T1000 (cell line): Measurements from ENCODE around the gene EEA1.
A peak's percentile ranks its signal among the peaks of the same experiment; 100 is the strongest.
"Not testable (repeated sequence)": the region's sequence is repeated elsewhere in the genome, so short reads cannot be mapped to it uniquely, and the experiment has no call there.

ENCODE experiments used
- DNase-seq: peaks from one replicate; lab custom pipeline; 2025; ENCODE audit warnings: mixed read lengths; lab: John Stamatoyannopoulos, UW

The EEA1 gene

DNA sequence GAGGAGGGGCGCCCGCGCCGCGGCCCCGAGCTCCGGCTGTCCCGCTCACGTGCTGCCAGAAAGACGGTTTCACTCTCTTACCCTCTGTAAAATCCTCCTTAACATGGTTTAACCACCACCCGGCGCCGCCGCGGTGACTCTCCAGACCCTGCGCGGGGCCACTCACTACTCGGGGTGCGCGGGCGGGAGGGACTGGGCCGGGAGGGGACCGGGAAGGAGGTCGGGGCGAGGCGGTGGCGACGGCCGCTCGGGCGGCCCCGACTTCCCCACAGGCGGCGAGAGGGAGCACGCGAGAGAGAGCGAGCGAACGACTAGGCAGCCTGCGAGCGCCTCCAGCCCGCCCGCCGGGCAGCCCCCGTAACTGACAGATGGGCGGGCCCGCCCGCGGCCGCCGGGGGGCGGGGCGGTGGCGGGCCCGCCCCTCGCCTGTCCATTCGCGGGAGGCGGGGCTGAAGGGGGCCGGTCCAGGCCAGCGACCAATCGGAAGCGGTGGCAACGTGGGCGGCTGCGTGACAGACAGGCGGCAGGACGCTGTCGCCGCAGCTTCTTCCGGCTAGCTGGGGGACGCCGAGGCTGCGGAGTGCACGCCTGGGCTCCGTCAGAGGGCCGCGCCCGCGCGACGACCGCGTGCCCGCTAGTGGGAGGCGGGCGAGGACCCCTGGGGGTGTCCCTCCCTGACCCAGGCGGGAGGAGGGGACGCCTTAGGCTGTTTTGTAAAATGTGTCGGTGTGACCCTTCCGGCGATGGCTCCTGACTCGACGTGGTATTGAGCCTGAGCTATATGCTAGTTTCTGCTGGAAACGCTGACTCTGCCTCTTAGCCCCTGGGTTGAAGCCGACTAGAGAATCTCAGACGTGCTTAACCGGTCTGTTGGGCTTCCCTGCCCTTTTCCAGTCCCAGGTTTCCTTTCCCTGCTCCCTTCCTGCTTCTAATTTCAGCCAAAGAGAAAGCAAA lies at the start of gene EEA1:
Gene EEA1, minus strand, starts transcription at position 334 of the 954 bp plus-strand sequence. Its CDS starts 229 bp downstream, at position 105.
- DNase-seq = peak; percentile 92

GRCh38 chr12:92978607-92979006 lies 49.5 kb upstream of the EEA1 start:
- no peak for DNase-seq

- no peak for DNase-seq
Measured at GRCh38 chr12:92977326-92977725, 48.2 kb upstream of the EEA1 start.

DNA sequence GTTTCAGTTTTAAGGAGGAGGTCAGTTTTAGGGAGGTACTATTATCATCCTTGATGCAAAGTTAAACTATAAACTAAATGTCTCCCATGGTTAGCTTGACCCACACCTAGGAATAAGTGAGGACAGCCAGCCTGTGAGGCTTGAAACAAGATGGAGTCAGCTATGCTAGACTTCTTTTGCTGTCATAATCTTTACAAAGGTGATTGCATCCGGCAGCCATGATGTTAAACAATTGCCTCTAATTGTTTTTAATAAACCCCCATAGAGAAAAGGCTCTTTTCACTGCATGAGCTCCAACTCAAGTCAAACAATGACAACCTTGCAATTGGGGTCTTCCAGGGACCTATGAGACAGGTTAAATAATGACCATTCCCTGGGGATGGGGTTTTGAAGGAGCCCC lies 45.7 kb upstream of the EEA1 start:
- DNase-seq = no peak

DNA sequence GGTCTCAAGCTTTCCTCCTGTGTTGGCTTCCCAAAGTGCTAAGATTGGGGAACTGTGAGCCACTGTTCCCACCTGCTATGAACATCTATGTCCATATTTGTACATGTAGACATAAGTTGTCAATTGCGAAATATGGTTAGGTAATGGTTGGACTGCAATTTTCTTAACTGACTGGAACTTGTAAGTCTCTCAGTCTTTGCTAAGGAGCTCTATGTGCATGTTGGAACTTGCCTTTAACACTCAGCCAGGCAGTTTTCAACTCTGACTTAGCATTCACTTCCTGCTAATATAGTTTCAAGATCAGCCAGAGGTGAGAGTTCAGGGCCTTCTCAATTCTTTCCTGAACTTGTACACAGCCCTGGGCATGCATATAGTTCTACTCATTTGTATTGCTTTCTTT lies 44.5 kb upstream of the EEA1 start:
- DNase-seq = no peak

- no peak for DNase-seq
Measured at GRCh38 chr12:92971859-92972524, 42.9 kb upstream of the EEA1 start.

GRCh38 chr12:92968176-92968813 lies 39.2 kb upstream of the EEA1 start:
- no peak for DNase-seq

DNA sequence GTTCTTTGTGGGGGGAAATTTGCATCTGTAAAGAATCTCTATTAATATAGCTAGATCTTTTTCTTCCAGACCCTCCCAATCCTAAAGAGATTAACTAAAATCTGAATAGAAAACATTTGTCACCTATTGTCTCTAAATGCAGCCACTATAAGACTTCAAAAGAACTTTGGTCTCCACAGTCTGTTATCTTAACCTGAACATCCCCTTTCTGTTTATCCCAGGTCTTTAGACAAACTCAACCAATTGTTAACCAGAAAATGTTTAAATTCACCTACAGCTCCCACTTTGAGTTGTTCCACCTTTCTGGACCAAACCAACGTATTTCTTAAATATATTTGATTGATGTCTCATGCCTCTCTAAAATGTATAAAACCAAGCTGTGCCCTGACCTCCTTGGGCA lies 35.3 kb upstream of the EEA1 start:
- not testable (repeated sequence) for DNase-seq

GRCh38 chr12:92961949-92962348 lies 32.9 kb upstream of the EEA1 start:
- no peak for DNase-seq

DNA sequence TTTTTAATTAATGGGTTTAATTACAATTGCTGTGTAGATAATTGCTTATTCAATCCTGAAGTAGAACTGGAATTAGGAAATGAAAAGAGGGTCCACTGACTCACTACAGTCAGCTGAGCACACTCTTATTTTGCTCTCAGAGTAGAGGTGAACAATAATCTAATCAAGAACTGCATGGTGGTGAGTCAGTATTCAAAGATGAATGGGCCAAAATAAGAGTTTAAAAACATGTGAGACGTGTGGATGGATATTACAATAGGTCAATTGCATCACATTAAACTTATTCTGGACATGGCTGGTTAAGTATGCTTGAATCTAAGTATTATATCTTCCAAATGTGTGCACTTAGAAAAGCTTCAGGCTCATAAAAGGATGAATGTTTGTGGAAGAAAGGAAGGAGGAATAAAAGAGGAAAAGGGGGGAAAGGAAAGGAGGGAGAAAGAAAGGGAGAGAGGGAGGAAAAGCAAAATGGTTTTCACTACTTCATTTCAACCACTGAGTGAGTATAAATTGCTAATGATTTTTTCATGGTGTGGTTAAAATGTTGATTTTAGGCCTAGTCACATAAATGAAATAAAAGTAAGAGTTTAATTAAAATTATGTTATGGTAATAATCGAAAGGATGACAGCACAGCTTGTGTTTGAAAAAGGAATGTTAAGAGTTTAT lies 27.0 kb upstream of the EEA1 start:
- no peak for DNase-seq

DNA sequence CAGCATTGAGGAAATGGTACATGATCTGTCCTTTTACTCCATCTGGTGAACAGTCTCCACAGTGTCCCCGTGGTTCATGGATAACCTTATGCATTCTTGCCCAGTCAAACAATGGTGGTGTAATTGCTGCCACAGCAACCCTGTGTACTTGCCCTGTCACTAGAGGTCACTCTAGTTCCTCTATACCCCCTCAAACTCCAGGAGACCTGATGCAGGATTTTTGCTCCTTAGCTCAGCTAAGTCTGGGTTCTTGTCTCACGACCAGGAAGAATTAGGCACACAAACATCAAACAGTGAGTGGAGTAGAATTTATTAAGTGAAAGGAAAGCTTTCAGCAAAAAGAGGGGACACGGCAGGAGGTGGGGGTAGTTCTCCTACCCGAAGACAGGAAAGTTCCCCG lies 24.7 kb upstream of the EEA1 start:
- DNase-seq = no peak

DNA sequence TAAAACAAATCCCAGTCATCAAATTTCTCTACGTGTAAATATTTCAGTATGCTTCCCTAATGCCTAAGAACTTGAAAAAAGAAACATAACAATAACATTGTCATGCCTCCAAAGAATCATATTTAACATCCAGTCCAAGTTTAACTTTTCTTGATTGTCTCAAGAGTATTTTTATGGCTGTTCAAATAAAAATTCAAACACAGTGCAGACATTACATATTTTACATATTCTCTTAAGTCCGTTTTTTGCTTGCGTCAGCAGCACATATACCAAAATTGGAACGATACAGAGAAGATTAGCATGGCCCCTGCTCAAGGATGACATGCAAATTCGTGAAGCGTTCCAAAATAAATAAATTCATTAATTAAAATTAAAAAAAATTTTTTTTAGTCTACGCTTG lies 23.3 kb upstream of the EEA1 start:
- no peak for DNase-seq

DNA sequence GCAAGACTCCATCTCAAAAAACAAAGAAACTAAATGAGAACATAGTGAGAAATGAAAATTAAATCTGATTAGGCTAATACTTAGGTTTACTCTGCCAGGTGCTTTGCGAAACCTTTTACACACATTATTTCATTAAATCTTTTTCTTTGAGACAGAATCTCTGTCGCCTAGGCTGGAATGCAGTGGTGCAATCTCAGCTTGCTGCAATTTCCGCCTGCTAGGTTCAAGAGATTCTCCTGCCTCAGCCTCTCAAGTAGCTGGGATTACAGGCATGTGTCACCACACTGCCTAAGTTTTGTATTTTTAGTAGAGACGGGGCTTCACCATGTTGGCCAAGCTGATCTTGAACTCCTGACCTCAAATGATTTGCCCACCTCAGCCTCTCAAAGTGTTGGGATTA lies 21.9 kb upstream of the EEA1 start:
- no peak for DNase-seq

DNA sequence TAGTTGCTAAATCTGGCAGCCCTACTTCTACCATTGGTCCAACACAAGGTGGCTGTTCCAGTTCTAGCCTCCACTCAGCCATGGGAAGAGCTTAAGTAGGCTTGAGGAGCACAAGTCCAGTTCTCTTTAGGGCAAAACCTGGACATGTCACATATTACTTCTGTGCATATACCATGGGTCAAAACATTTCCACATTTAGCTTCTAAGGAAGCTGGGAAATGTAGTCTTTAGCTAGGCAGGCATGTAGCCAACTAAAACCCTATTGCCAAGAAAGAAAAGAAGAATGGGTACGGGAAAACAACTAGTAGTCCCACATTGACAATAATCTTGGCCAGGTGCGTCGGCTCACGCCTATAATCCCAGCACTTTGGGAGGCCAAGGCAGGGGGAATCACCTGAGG lies 20.9 kb upstream of the EEA1 start:
- DNase-seq = no peak

DNA sequence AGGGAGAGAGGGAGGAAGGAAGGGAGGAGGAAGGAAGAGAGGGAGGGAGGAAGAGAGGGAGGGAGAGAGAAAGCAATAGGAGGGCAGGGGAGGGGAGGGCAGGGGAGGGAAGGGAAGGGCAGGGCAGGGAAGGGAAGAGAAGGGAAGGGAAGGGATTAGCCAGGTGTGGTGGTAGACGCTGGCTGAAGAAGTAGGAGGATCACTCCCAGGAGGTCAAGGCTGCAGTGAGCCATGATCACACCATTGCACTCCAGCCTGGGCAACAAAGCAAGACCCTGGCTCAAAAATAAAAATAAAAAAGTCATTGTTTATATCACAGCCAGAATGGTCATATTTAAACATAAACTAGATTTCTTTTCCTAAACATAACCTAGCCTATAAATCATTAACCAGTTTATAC lies 20.4 kb upstream of the EEA1 start:
- DNase-seq = no peak

GRCh38 chr12:92947589-92948215 lies 18.6 kb upstream of the EEA1 start:
- DNase-seq = no peak

DNA sequence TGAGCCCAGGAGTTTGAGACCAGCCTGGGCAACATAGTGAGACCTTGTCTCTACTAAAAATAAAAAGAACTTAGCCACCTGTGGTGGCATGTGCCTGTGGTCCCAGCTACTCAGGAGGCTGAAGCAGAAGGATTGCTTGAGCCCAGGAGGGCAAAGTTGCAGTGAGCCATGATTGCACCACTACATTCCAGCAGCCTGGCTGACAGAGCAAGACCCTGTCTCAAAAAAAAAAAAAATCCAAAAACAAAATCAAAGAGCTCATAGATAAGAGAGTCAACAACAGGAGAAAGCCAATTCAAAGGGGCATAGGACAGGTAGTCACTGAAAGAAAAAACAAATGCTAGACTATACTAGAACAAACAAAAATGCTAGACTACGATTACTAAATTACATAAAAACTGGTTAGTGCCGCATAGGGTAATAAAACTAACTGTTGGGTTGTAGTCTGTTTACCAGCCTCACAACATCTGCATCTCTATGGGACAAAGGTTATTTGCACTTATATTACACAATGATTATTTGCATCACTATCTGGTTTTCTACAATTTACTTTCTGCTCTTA lies 16.6 kb upstream of the EEA1 start:
- DNase-seq = no peak

DNA sequence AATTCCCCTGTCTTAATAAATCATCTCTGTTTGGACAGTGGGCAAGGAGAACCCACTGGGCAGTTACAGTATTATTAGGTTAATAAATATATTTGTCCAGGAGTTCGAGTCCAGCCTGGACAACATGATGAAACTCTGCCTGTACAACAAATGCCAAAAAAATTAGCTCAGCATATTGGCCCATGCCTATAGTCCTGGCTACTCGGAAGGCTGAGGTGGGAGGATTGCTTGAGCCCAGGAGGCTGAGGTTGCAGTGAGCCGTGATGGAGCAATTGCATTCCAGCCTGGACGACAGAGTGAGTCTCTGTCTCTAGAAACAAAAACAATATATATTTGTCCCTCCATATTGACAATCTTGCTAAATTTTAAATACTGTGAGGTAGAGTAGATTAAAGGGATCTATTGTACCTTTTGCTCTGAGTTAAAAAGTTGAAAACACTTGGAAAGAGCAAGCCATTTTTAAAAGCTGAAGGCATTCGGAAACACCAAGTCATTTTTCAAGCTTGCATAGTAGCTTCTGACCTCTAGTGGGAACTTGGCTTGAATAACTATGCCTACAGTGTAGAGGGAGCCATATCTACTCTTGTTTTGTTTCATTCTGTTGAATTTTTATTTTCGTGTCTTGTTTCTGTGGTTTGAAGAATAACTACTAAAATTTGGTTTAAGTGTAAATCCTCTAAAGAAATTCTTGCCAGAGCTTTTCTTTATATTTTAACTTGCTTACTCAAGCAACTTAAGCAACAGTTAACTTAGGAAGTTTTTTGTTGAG lies 14.6 kb upstream of the EEA1 start:
- no peak for DNase-seq

GRCh38 chr12:92942905-92943304 lies 13.8 kb upstream of the EEA1 start:
- DNase-seq = no peak

DNA sequence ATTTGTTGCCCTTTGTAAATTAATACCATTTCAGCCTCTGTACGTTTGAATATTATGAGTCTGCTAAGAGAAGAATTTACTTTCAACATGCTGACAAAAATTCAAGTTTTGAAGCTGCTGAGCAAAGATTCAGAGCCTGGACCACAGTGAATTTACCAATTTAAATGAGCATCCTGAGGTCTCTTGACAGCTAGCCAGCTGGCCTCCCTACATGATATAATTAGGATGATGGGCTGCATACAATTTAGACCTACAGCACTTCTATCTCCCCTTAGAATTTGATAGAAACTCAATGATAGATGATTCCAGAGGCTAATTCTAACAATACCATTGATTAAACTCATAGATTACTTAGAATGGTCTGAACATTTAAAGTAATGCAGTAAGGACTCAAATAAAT lies 10.0 kb upstream of the EEA1 start:
- DNase-seq = no peak

GRCh38 chr12:92938638-92939037 lies 9.5 kb upstream of the EEA1 start:
- no peak for DNase-seq
